Measurements from ENCODE around the gene VPS4A. TPM values are rescaled to one million over a fixed set of nuclear protein-coding genes. Genes with fewer than 3 reads are reported as not detected.

The VPS4A gene
- total RNA-seq, 4 donors from 2014 or later: 41.9 to 46.5 (median 43.6) TPM

GRCh38 chr16:69339289-69340094, 28.3 kb downstream of the VPS4A start, which contains the start of the genes COG8 and NIP7:
COG8 (minus strand) TSS chr16:69339564; CDS start chr16:69339552, 12 bp downstream.
NIP7 (plus strand) TSS chr16:69339772; CDS start chr16:69339830, 58 bp downstream.
- intact Hi-C loops (cut with DNase I): no loop called here
- peaks cover 16 to 63% (median 46%) of the 10 kb centered on the region in 4 donors for H3K36me3 ChIP-seq
- peak; percentile 98 for DNase-seq (ENCODE audit: extremely low spot score)
- no peaks in the 10 kb centered on the region for H3K9me3 ChIP-seq
- H3K27me3 ChIP-seq: no peaks in the 10 kb centered on the region
- TF ChIP-seq POLR2AphosphoS5 (IDR thresholded peaks at IDR 0.05): peak; percentile 81 to 89
- no peak for TF ChIP-seq POLR2A (IDR thresholded peaks at IDR 0.05; ENCODE audit: low read depth)
- TF ChIP-seq, protein P1, sequence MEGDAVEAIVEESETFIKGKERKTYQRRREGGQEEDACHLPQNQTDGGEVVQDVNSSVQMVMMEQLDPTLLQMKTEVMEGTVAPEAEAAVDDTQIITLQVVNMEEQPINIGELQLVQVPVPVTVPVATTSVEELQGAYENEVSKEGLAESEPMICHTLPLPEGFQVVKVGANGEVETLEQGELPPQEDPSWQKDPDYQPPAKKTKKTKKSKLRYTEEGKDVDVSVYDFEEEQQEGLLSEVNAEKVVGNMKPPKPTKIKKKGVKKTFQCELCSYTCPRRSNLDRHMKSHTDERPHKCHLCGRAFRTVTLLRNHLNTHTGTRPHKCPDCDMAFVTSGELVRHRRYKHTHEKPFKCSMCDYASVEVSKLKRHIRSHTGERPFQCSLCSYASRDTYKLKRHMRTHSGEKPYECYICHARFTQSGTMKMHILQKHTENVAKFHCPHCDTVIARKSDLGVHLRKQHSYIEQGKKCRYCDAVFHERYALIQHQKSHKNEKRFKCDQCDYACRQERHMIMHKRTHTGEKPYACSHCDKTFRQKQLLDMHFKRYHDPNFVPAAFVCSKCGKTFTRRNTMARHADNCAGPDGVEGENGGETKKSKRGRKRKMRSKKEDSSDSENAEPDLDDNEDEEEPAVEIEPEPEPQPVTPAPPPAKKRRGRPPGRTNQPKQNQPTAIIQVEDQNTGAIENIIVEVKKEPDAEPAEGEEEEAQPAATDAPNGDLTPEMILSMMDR (IDR thresholded peaks at IDR 0.05): peak; percentile 79 to 87 (median 80)
- H3K27ac ChIP-seq (replicated peaks in 1 of 4): peak within 1 kb of the TSS; percentile 85 to 92 (median 86)
- peaks cover 25 to 47% (median 37%) of the 10 kb centered on the region in 4 donors for H3K4me1 ChIP-seq
- under 1% methylated on average over 31 of the region's 77 CpGs for WGBS
- H3K4me3 ChIP-seq: peak within 1 kb of the TSS; percentile 72 to 84 (median 82)

- TF ChIP-seq POLR2A (IDR thresholded peaks at IDR 0.05; ENCODE audit: low read depth) (no peak), EP300 (IDR thresholded peaks at IDR 0.05) (no peak), POLR2AphosphoS5 (IDR thresholded peaks at IDR 0.05) (no peak)
- TF ChIP-seq, protein P1 (IDR thresholded peaks at IDR 0.05): no peak
- peaks cover 10 to 56% (median 39%) of the 10 kb centered on the region in 4 donors for H3K36me3 ChIP-seq
- no peak for DNase-seq (ENCODE audit: extremely low spot score)
- peak overlapping the region; percentile 72 to 84 (median 82) for H3K4me3 ChIP-seq
- H3K27me3 ChIP-seq: no peaks in the 10 kb centered on the region
- 9% methylated on average over 15 of the region's 16 CpGs for WGBS
- peaks cover 25 to 47% (median 35%) of the 10 kb centered on the region in 4 donors for H3K4me1 ChIP-seq
- H3K9me3 ChIP-seq: no peaks in the 10 kb centered on the region
- peak overlapping the region; percentile 85 to 92 (median 86) for H3K27ac ChIP-seq (replicated peaks in 1 of 4)
- intact Hi-C loops (cut with DNase I): no loop called here
Measured at GRCh38 chr16:69340095-69340644, 29.0 kb downstream of the VPS4A start.

- 88% methylated on average over 5 of the region's 5 CpGs for WGBS
Measured at GRCh38 chr16:69344171-69344570, 33.0 kb downstream of the VPS4A start.

DNA sequence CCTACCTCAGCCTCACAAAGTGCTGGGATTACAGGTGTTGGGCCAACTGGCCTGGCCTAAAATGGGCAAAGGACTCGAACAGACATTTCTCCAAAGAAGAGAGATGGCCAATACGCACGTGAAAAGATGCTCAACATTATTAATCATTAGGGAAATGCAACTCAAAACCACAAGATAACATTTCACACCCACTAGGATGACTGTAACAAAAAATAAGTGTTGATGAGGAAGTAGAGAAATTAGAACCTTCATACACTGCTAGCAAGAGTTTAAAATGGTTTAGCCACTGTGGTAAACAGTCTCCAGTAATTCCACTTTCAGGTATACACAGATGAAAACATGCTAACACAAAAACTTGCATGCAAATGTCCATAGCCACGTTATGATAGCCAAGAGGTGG, 34.8 kb downstream of the VPS4A start:
- H3K4me3 ChIP-seq: no peak overlapping the region
- intact Hi-C loops (cut with DNase I): no loop called here
- H3K27me3 ChIP-seq: no peaks in the 10 kb centered on the region
- no peak overlapping the region for H3K27ac ChIP-seq (replicated peaks in 1 of 4)
- 78% methylated on average over 4 of the region's 4 CpGs for WGBS
- H3K4me1 ChIP-seq: peaks cover 2 to 6% (median 5%) of the 10 kb centered on the region in 4 donors
- no peaks in the 10 kb centered on the region for H3K9me3 ChIP-seq
- TF ChIP-seq, protein P1 (IDR thresholded peaks at IDR 0.05): no peak
- TF ChIP-seq EP300 (IDR thresholded peaks at IDR 0.05) (no peak), POLR2AphosphoS5 (IDR thresholded peaks at IDR 0.05) (no peak), POLR2A (IDR thresholded peaks at IDR 0.05; ENCODE audit: low read depth) (no peak)
- DNase-seq (ENCODE audit: extremely low spot score): no peak
- H3K36me3 ChIP-seq: peaks cover 8 to 60% (median 29%) of the 10 kb centered on the region in 4 donors

More at GRCh38 chr16:69344171-69344570, 33.0 kb downstream of the VPS4A start:
- intact Hi-C loops (cut with DNase I): no loop called here
- H3K4me1 ChIP-seq: peaks cover 11 to 17% (median 15%) of the 10 kb centered on the region in 4 donors
- H3K27me3 ChIP-seq: no peaks in the 10 kb centered on the region
- no peak overlapping the region for H3K4me3 ChIP-seq
- TF ChIP-seq POLR2AphosphoS5 (IDR thresholded peaks at IDR 0.05) (no peak), EP300 (IDR thresholded peaks at IDR 0.05) (no peak), POLR2A (IDR thresholded peaks at IDR 0.05; ENCODE audit: low read depth) (no peak)
- TF ChIP-seq, protein P1 (IDR thresholded peaks at IDR 0.05): no peak
- H3K27ac ChIP-seq (replicated peaks in 1 of 4): no peak overlapping the region
- no peaks in the 10 kb centered on the region for H3K9me3 ChIP-seq
- DNase-seq (ENCODE audit: extremely low spot score): no peak
- peaks cover 8 to 47% (median 25%) of the 10 kb centered on the region in 4 donors for H3K36me3 ChIP-seq

All from esophagus muscularis mucosa (tissue), 4 donors.